Measurements from ENCODE around the gene MMP10. TPM values are rescaled to one million over a fixed set of nuclear protein-coding genes. Genes with fewer than 3 reads are reported as not detected.
"Not testable (repeated sequence)": the region's sequence is repeated elsewhere in the genome, so short reads cannot be mapped to it uniquely, and the experiment has no call there.

Gene MMP10
- total and polyA plus RNA-seq, 7 experiments from 2014 or later = not detected

DNA sequence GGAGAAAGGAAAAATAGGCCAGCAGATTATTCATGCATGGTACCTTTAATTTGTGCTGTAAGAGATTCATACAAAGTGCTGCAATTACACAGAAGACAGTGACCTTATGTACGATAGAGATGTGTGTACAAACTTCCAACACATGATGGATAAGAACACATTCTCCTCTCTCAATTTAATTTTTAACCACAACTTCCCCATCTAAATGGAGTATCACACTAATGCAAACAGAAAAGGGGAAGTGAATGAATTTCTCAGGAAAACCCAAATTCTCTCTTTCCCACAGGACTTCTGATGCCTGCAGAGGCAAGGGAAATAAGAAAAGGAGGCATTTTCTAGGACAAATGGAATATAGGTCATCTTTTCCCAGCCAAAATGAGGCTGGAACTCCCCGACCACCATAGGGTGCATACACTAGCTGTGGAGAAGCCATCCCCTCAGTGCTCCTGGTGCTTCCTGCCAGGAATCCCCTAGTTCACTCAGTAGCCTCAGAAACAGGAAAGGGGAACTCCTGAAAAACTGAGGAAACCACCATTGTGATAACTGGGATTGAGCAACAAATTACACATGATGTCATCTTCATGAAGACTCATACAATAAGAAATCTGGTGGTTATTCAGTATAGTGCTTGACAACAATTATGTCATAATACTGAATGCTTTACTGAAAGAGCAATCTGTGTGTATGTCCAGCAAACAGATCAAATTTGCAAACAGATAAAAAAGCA, 22.4 kb downstream of the MMP10 start:
- Mint-ChIP-seq H3K27ac (no peak overlapping the region), H3K4me1 (peaks cover 0 to 2% (median 0%) of the 10 kb centered on the region in 7 donors), H3K27me3 (peaks cover 9 to 51% (median 38%) of the 10 kb centered on the region in 5 donors), H3K9me3 (peaks cover 0 to 1% (median 0%) of the 10 kb centered on the region in 11 donors), H3K36me3 (peaks cover 0 to 4% (median 0%) of the 10 kb centered on the region in 5 donors), H3K4me3 (no peak overlapping the region)
- no peaks in the 10 kb centered on the region for H3K36me3 ChIP-seq (ENCODE audit: control insufficient read depth in 2 of 3, insufficient read depth in 3 of 3, low read length in 3 of 3)
- no peak for DNase-seq
- ChIA-PET CTCF (no interaction called here), POLR2A (no interaction called here)
- no peak overlapping the region for H3K4me3 ChIP-seq (ENCODE audit: low read length)
- ATAC-seq = peak; percentile 66
- peaks cover 0 to 4% of the 10 kb centered on the region in 2 donors for H3K27me3 ChIP-seq (ENCODE audit: control insufficient read depth in 2 of 2, insufficient read depth in 2 of 2, low read length in 2 of 2)
- no peaks in the 10 kb centered on the region for H3K4me1 ChIP-seq (ENCODE audit: control insufficient read depth in 2 of 2, insufficient read depth in 2 of 2, low read length in 2 of 2)
- no peaks in the 10 kb centered on the region for H3K9me3 ChIP-seq (ENCODE audit: control insufficient read depth in 2 of 3, low read length in 3 of 3)
- no peak overlapping the region for H3K27ac ChIP-seq (ENCODE audit: low read depth, low read length)
- intact Hi-C loops (cut with micrococcal nuclease) = no loop called here

- peaks cover 2 to 69% (median 47%) of the 10 kb centered on the region in 5 donors for H3K27me3 Mint-ChIP-seq
- H3K27ac Mint-ChIP-seq = no peak overlapping the region
These were observed 27.2 kb downstream of the MMP10 start for GRCh38 chr11:102753267-102753666.

GRCh38 chr11:102751673-102752072, 28.8 kb downstream of the MMP10 start:
- ATAC-seq (no peak), DNase-seq (no peak)
- peaks cover 2 to 55% (median 45%) of the 10 kb centered on the region in 5 donors for H3K27me3 Mint-ChIP-seq
- Histone ChIP-seq H3K27me3 (ENCODE audit: control insufficient read depth in 2 of 2, insufficient read depth in 2 of 2, low read length in 2 of 2) (peaks cover 0 to 4% of the 10 kb centered on the region in 2 donors), H3K4me1 (ENCODE audit: control insufficient read depth in 2 of 2, insufficient read depth in 2 of 2, low read length in 2 of 2) (no peaks in the 10 kb centered on the region), H3K27ac (ENCODE audit: low read depth, low read length) (no peak overlapping the region), H3K36me3 (ENCODE audit: control insufficient read depth in 2 of 3, insufficient read depth in 3 of 3, low read length in 3 of 3) (no peaks in the 10 kb centered on the region), H3K4me3 (ENCODE audit: low read length) (no peak overlapping the region), H3K9me3 (ENCODE audit: control insufficient read depth in 2 of 3, low read length in 3 of 3) (no peaks in the 10 kb centered on the region)
- H3K27ac Mint-ChIP-seq = no peak overlapping the region
- H3K4me1 Mint-ChIP-seq = no peaks in the 10 kb centered on the region
- ChIA-PET POLR2A (no interaction called here), CTCF (no interaction called here)
- intact Hi-C loops (cut with micrococcal nuclease) = no loop called here
- H3K4me3 Mint-ChIP-seq = no peak overlapping the region
- peaks cover 0 to 21% (median 10%) of the 10 kb centered on the region in 11 donors for H3K9me3 Mint-ChIP-seq
- H3K36me3 Mint-ChIP-seq = peaks cover 0 to 5% (median 0%) of the 10 kb centered on the region in 5 donors

More at GRCh38 chr11:102753267-102753666, 27.2 kb downstream of the MMP10 start:
- peaks cover 0 to 4% (median 0%) of the 10 kb centered on the region in 5 donors for H3K36me3 Mint-ChIP-seq
- intact Hi-C loops (cut with micrococcal nuclease) = no loop called here
- no peaks in the 10 kb centered on the region for H3K36me3 ChIP-seq (ENCODE audit: control insufficient read depth in 2 of 3, insufficient read depth in 3 of 3, low read length in 3 of 3)
- H3K9me3 Mint-ChIP-seq = peaks cover 0 to 9% (median 2%) of the 10 kb centered on the region in 11 donors
- no peak for DNase-seq
- H3K27me3 ChIP-seq (ENCODE audit: control insufficient read depth in 2 of 2, insufficient read depth in 2 of 2, low read length in 2 of 2) = peaks cover 0 to 4% of the 10 kb centered on the region in 2 donors
- H3K4me3 ChIP-seq (ENCODE audit: low read length) = no peak overlapping the region
- no peaks in the 10 kb centered on the region for H3K9me3 ChIP-seq (ENCODE audit: control insufficient read depth in 2 of 3, low read length in 3 of 3)
- ChIA-PET POLR2A (no interaction called here), CTCF (no interaction called here)
- H3K4me1 Mint-ChIP-seq = peaks cover 0 to 1% (median 0%) of the 10 kb centered on the region in 7 donors
- no peak overlapping the region for H3K27ac ChIP-seq (ENCODE audit: low read depth, low read length)
- no peaks in the 10 kb centered on the region for H3K4me1 ChIP-seq (ENCODE audit: control insufficient read depth in 2 of 2, insufficient read depth in 2 of 2, low read length in 2 of 2)
- no peak for ATAC-seq
- no peak overlapping the region for H3K4me3 Mint-ChIP-seq

DNA sequence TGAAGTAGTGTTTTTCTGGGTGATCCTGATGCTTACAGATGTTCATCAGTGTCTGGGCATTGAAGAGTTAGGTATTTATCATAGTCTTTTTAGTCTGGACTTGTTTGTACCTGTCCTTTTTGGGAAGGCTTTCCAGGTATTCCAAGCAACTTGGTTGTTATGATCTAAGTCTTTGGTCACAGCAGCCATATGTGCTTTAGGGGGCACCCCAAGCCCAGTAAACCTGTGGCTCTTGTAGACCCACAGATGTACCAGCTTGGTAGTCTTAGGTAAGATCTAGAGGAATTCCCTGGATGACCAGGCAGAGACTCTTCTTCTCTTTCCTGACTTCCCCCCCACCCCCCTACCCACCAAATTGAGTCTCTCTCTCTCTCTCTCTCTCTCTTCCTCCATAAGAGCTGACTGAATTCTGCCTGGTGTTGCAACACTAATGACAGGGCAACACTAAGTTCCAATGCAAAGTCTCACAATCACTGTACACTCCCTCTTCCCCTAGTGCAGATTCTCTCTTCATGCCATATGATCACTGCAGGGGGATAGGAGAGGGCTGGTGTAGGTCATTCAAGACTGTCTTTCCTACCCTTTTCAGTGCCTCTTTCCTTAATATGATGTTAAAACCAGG, 31.2 kb downstream of the MMP10 start:
- Histone ChIP-seq H3K9me3 (ENCODE audit: control insufficient read depth in 2 of 3, low read length in 3 of 3) (no peaks in the 10 kb centered on the region), H3K27me3 (ENCODE audit: control insufficient read depth in 2 of 2, insufficient read depth in 2 of 2, low read length in 2 of 2) (peaks cover 0 to 4% of the 10 kb centered on the region in 2 donors), H3K27ac (ENCODE audit: low read depth, low read length) (no peak overlapping the region), H3K36me3 (ENCODE audit: control insufficient read depth in 2 of 3, insufficient read depth in 3 of 3, low read length in 3 of 3) (no peaks in the 10 kb centered on the region), H3K4me1 (ENCODE audit: control insufficient read depth in 2 of 2, insufficient read depth in 2 of 2, low read length in 2 of 2) (no peaks in the 10 kb centered on the region), H3K4me3 (ENCODE audit: low read length) (no peak overlapping the region)
- POLR2A ChIA-PET = no interaction called here
- CTCF ChIA-PET = no interaction called here
- no peak for ATAC-seq
- no peak for DNase-seq
- peaks cover 0 to 5% (median 0%) of the 10 kb centered on the region in 5 donors for H3K36me3 Mint-ChIP-seq
- intact Hi-C loops (cut with micrococcal nuclease) = no loop called here
- no peak overlapping the region for H3K27ac Mint-ChIP-seq
- no peak overlapping the region for H3K4me3 Mint-ChIP-seq
- H3K27me3 Mint-ChIP-seq = peaks cover 2 to 40% (median 26%) of the 10 kb centered on the region in 5 donors
- H3K9me3 Mint-ChIP-seq = peaks cover 2 to 25% (median 12%) of the 10 kb centered on the region in 11 donors
- H3K4me1 Mint-ChIP-seq = no peaks in the 10 kb centered on the region

DNA sequence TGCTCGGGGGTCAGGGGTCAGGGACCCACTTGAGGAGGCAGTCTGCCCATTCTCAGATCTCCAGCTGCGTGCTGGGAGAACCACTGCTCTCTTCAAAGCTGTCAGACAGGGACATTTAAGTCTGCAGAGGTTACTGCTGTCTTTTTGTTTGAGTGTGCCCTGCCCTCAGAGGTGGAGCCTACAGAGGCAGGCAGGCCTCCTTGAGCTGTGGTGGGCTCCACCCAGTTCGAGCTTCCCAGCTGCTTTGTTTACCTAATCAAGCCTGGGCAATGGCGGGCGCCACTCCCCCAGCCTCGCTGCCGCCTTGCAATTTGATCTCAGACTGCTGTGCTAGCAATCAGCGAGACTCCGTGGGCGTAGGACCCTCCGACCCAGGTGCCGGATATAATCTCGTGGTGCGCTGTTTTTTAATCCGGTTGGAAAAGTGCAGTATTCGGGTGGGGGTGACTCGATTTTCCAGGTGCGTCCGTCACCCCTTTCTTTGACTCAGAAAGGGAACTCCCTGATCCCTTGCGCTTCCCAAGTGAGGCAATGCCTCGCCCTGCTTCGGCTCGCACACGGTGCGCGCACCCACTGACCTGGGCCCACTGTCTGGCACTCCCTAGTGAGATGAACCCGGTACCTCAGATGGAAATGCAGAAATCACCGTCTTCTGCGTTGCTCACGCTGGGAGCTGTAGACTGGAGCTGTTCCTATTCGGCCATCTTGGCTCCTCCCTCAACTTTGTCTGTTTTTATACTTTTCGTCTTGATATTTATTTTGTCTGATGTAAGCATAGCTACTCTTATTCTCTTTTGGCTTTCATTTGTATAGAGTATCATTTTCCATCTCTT, 33.5 kb downstream of the MMP10 start:
- H3K9me3 ChIP-seq (ENCODE audit: control insufficient read depth in 2 of 3, low read length in 3 of 3); H3K4me3 ChIP-seq (ENCODE audit: low read length); H3K4me1 ChIP-seq (ENCODE audit: control insufficient read depth in 2 of 2, insufficient read depth in 2 of 2, low read length in 2 of 2); H3K4me3 Mint-ChIP-seq; H3K27ac Mint-ChIP-seq; intact Hi-C loops (cut with micrococcal nuclease); H3K36me3 ChIP-seq (ENCODE audit: control insufficient read depth in 2 of 3, insufficient read depth in 3 of 3, low read length in 3 of 3); H3K36me3 Mint-ChIP-seq; ATAC-seq; H3K27me3 ChIP-seq (ENCODE audit: control insufficient read depth in 2 of 2, insufficient read depth in 2 of 2, low read length in 2 of 2); POLR2A ChIA-PET; CTCF ChIA-PET; H3K27ac ChIP-seq (ENCODE audit: low read depth, low read length); DNase-seq; H3K4me1 Mint-ChIP-seq: not testable (repeated sequence)
- Mint-ChIP-seq H3K9me3 (peaks cover 2 to 25% (median 12%) of the 10 kb centered on the region in 11 donors), H3K27me3 (peaks cover 2 to 28% (median 23%) of the 10 kb centered on the region in 5 donors)

- Histone ChIP-seq H3K27me3 (ENCODE audit: control insufficient read depth in 2 of 2, insufficient read depth in 2 of 2, low read length in 2 of 2) (peaks cover 0 to 3% of the 10 kb centered on the region in 2 donors), H3K36me3 (ENCODE audit: control insufficient read depth in 2 of 3, insufficient read depth in 3 of 3, low read length in 3 of 3) (no peaks in the 10 kb centered on the region), H3K27ac (ENCODE audit: low read depth, low read length) (no peak overlapping the region), H3K9me3 (ENCODE audit: control insufficient read depth in 2 of 3, low read length in 3 of 3) (no peaks in the 10 kb centered on the region), H3K4me3 (ENCODE audit: low read length) (no peak overlapping the region), H3K4me1 (ENCODE audit: control insufficient read depth in 2 of 2, insufficient read depth in 2 of 2, low read length in 2 of 2) (no peaks in the 10 kb centered on the region)
- no peaks in the 10 kb centered on the region for H3K4me1 Mint-ChIP-seq
- peaks cover 0 to 5% (median 0%) of the 10 kb centered on the region in 11 donors for H3K9me3 Mint-ChIP-seq
- peaks cover 19 to 46% (median 30%) of the 10 kb centered on the region in 5 donors for H3K27me3 Mint-ChIP-seq
- no peak for ATAC-seq
- POLR2A ChIA-PET = no interaction called here
- intact Hi-C loops (cut with micrococcal nuclease) = no loop called here
- H3K4me3 Mint-ChIP-seq = no peak overlapping the region
- H3K27ac Mint-ChIP-seq = no peak overlapping the region
- CTCF ChIA-PET = no interaction called here
- H3K36me3 Mint-ChIP-seq = no peaks in the 10 kb centered on the region
- no peak for DNase-seq
These were observed 45.8 kb downstream of the MMP10 start for GRCh38 chr11:102734650-102735049.

All from naive thymus-derived CD4-positive, alpha-beta T cell (primary cell).